Panc1 (cell line): ENCODE data around the gene DUT. TPM values are rescaled to one million over a fixed set of nuclear protein-coding genes. Genes with fewer than 3 reads are reported as not detected.

Experiments
- ATAC-seq: fragments of 200-7000 bp; cut with Tn5 transposase; 2 replicates; pipeline ENCODE4 v1.9.1; 2020; ENCODE audit warnings: mild to moderate bottlenecking, moderate library complexity
- BruUV-seq: library from RNA; stranded (reverse); fragments of 400-500 nt; replicated peaks from 2 replicates; lab custom pipeline; 2021; lab: Mats Ljungman, UMichigan
- CTCF ChIA-PET: fragments of 300-600 bp; sonication (Branson Sonifier 250); formaldehyde crosslinking; loops from one replicate; lab custom pipeline; 2022; ENCODE audit warnings: antibody characterized with exemption; lab: Charles Lee
- POLR2A ChIA-PET: fragments of 300-600 bp; sonication (Branson Sonifier 250); formaldehyde crosslinking; loops from one replicate; lab custom pipeline; 2022; ENCODE audit warnings: antibody characterized with exemption; lab: Charles Lee
- DNase-seq: peaks from one replicate; pipeline ENCODE4 v3.0.0-alpha.2; 2010; ENCODE audit warnings: low read depth, low spot score
- H3K27ac ChIP-seq: 2 replicates; pipeline ENCODE4 v1.5.1; 2011; ENCODE audit warnings: mild to moderate bottlenecking, low read length, inconsistent platforms
- H3K27me3 ChIP-seq: fragments of 200-500 bp; sonication (Bioruptor generic); 2 replicates; pipeline ENCODE4 v1.6.0; 2014; ENCODE audit warnings: low read length, inconsistent platforms; ENCODE audit not compliant: control insufficient read depth, insufficient read depth
- H3K36me3 ChIP-seq: fragments of 200-500 bp; sonication (Bioruptor generic); 2 replicates; pipeline ENCODE4 v1.5.1; 2014; ENCODE audit warnings: inconsistent platforms, mild to moderate bottlenecking, low read length, moderate library complexity; ENCODE audit not compliant: control insufficient read depth, insufficient read depth
- H3K4me1 ChIP-seq: 2 replicates; pipeline ENCODE4 v1.5.1; 2011; ENCODE audit warnings: inconsistent platforms, mild to moderate bottlenecking, low read length, moderate library complexity; ENCODE audit not compliant: control insufficient read depth, insufficient read depth
- H3K4me3 ChIP-seq, 2 experiments: 2 replicates each; pipeline ENCODE4 v1.5.1; 2011 to 2012; ENCODE audit warnings: low read depth in 2 of 2, low read length in 2 of 2, mild to moderate bottlenecking in 2 of 2, inconsistent platforms in 1 of 2, moderate library complexity in 1 of 2
- H3K9me3 ChIP-seq: fragments of 200-500 bp; sonication (Bioruptor generic); 2 replicates; pipeline ENCODE4 v1.5.1; 2014; ENCODE audit warnings: low read depth, mild to moderate bottlenecking, inconsistent platforms, low read length, moderate library complexity; ENCODE audit not compliant: control insufficient read depth, insufficient read depth
- POLR2AphosphoS5 ChIP-seq: IDR thresholded peaks from 2 replicates; pipeline ENCODE4 v1.6.1; 2012; ENCODE audit warnings: mild to moderate bottlenecking, low read depth, low read length, moderate library complexity
- SIN3A ChIP-seq: IDR thresholded peaks from 2 replicates; pipeline ENCODE4 v1.6.1; 2012; ENCODE audit warnings: low read depth, mild to moderate bottlenecking, low read length, moderate library complexity, borderline replicate concordance; ENCODE audit not compliant: insufficient read depth
- TCF7L2 ChIP-seq: IDR thresholded peaks from 2 replicates; pipeline ENCODE4 v1.6.1; 2011; ENCODE audit warnings: mild to moderate bottlenecking, low read depth, low read length, inconsistent platforms
- in situ Hi-C: cut with HindIII; loops from 2 replicates; pipeline ENCODE4 v1.10.0; 2016; ENCODE audit warnings: low sequenced_read_pairs, low pct_unique_long_range_greater_than_20kb
- intact Hi-C: fragments of 100-400 bp; cut with micrococcal nuclease; formaldehyde crosslinking; loops from one replicate; pipeline ENCODE4 v1.10.0; 2022; ENCODE audit not compliant: unreplicated experiment
- total RNA-seq: library from RNA; stranded (reverse); gene quantifications from one replicate; pipeline ENCODE4 v1.2.1, GENCODE V29; 2021; ENCODE audit not compliant: unreplicated experiment
- TF ChIP-seq, protein P1 (sequence below): fragments of 450-650 bp; IDR thresholded peaks from 2 replicates; pipeline ENCODE4 v1.5.1; 2017; ENCODE audit warnings: mild to moderate bottlenecking
- TF ChIP-seq, protein P2 (sequence below), 2 experiments: IDR thresholded peaks; 2 replicates each; pipeline ENCODE4 v1.6.1; 2011 to 2012; ENCODE audit warnings: low read depth in 2 of 2, control low read depth in 1 of 2, low read length in 1 of 2, mild to moderate bottlenecking in 1 of 2, moderate library complexity in 1 of 2; ENCODE audit not compliant: insufficient read depth in 1 of 2

DUT gene
- total RNA-seq, 1 experiment from 2014 or later: 220 TPM

DNA sequence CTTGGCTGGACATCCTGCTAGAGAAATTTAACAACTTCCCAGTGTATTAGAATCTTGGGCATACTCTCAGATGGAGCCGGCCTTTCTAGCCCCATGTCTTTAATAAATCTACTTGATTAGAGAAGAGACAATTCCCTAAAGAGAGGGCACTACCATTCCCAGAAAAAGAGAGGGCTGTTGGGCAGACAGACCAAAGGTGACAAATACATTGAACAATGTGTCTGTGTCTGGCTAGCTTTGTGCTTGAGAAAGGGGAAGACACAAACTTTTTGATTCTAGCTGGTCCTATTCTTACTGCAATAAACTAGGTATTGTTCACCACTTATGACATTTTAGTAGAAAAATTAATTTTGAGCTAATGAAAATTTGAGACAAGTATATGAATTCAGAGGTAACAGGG, 57.7 kb downstream of the DUT start:
- no peak for ATAC-seq
- in situ Hi-C loops: no loop called here

DNA sequence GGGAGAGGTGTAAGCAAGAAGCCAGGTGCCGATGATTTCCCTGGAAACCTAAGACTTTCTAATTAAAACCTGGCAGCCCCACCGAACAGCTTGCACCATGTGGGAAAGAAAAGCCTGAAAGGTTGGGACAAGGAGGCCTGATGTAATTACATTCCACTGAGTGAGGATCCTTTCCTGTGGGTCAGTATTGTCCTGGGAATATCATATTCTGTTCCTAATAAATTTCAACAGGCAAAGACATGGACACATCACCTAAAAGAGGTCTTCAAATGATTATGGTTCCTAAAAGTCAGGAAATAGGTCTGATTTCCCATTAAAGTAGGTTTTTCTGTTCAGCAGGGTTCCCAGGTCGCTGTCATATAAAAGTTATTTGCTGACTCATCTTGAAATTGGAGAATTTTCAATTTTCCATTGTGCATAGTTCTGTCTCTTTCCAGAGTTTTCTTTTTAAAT, 58.5 kb downstream of the DUT start:
- no peaks in the 10 kb centered on the region for H3K27me3 ChIP-seq
- BruUV-seq: no TSS peak
- H3K27ac ChIP-seq: no peak overlapping the region
- no peaks in the 10 kb centered on the region for H3K9me3 ChIP-seq
- no peak for DNase-seq
- intact Hi-C loops: no loop called here
- H3K36me3 ChIP-seq: no peaks in the 10 kb centered on the region
- ChIA-PET POLR2A (no interaction called here), CTCF (no interaction called here)
- no peak overlapping the region for H3K4me3 ChIP-seq
- no peaks in the 10 kb centered on the region for H3K4me1 ChIP-seq
- ATAC-seq: no peak
- TF ChIP-seq SIN3A (no peak), POLR2AphosphoS5 (no peak), TCF7L2 (no peak)
- TF ChIP-seq, protein P1, sequence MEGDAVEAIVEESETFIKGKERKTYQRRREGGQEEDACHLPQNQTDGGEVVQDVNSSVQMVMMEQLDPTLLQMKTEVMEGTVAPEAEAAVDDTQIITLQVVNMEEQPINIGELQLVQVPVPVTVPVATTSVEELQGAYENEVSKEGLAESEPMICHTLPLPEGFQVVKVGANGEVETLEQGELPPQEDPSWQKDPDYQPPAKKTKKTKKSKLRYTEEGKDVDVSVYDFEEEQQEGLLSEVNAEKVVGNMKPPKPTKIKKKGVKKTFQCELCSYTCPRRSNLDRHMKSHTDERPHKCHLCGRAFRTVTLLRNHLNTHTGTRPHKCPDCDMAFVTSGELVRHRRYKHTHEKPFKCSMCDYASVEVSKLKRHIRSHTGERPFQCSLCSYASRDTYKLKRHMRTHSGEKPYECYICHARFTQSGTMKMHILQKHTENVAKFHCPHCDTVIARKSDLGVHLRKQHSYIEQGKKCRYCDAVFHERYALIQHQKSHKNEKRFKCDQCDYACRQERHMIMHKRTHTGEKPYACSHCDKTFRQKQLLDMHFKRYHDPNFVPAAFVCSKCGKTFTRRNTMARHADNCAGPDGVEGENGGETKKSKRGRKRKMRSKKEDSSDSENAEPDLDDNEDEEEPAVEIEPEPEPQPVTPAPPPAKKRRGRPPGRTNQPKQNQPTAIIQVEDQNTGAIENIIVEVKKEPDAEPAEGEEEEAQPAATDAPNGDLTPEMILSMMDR: no peak
- TF ChIP-seq, protein P2, sequence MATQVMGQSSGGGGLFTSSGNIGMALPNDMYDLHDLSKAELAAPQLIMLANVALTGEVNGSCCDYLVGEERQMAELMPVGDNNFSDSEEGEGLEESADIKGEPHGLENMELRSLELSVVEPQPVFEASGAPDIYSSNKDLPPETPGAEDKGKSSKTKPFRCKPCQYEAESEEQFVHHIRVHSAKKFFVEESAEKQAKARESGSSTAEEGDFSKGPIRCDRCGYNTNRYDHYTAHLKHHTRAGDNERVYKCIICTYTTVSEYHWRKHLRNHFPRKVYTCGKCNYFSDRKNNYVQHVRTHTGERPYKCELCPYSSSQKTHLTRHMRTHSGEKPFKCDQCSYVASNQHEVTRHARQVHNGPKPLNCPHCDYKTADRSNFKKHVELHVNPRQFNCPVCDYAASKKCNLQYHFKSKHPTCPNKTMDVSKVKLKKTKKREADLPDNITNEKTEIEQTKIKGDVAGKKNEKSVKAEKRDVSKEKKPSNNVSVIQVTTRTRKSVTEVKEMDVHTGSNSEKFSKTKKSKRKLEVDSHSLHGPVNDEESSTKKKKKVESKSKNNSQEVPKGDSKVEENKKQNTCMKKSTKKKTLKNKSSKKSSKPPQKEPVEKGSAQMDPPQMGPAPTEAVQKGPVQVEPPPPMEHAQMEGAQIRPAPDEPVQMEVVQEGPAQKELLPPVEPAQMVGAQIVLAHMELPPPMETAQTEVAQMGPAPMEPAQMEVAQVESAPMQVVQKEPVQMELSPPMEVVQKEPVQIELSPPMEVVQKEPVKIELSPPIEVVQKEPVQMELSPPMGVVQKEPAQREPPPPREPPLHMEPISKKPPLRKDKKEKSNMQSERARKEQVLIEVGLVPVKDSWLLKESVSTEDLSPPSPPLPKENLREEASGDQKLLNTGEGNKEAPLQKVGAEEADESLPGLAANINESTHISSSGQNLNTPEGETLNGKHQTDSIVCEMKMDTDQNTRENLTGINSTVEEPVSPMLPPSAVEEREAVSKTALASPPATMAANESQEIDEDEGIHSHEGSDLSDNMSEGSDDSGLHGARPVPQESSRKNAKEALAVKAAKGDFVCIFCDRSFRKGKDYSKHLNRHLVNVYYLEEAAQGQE (IDR thresholded peaks at IDR 0.05; ENCODE audit: insufficient read depth in 1 of 2, low read depth in 2 of 2, low read length in 1 of 2): no peak
- in situ Hi-C loops: no loop called here

More for the DNA sequence above, 57.7 kb downstream of the DUT start:
- CTCF ChIA-PET: no interaction called here
- H3K27ac ChIP-seq: no peak overlapping the region
- intact Hi-C loops: no loop called here
- no peak overlapping the region for H3K4me3 ChIP-seq
- no peak for DNase-seq
- no TSS peak for BruUV-seq
- H3K4me1 ChIP-seq: no peaks in the 10 kb centered on the region
- no peaks in the 10 kb centered on the region for H3K9me3 ChIP-seq
- no peaks in the 10 kb centered on the region for H3K36me3 ChIP-seq
- POLR2A ChIA-PET: no interaction called here
- TF ChIP-seq POLR2AphosphoS5: no peak
- TF ChIP-seq, protein P2 (IDR thresholded peaks at IDR 0.05; ENCODE audit: insufficient read depth in 1 of 2, low read depth in 2 of 2, low read length in 1 of 2): no peak
- TF ChIP-seq SIN3A: no peak
- no peak for TF ChIP-seq TCF7L2
- H3K27me3 ChIP-seq: no peaks in the 10 kb centered on the region
